ENCODE measurements around the gene AMPD1.

The AMPD1 gene

GRCh38 chr1:114696810-114697209 lies 1.5 kb upstream of the AMPD1 start:
- no peak for DNase-seq

- no peak for DNase-seq
These were observed 621 bp downstream of the AMPD1 start for GRCh38 chr1:114694540-114695310.

- DNase-seq = no peak
These were observed 2.4 kb downstream of the AMPD1 start for GRCh38 chr1:114692947-114693346.

- DNase-seq = no peak
These were observed 4.3 kb downstream of the AMPD1 start for GRCh38 chr1:114691061-114691460.

GRCh38 chr1:114690148-114690547 lies 5.2 kb downstream of the AMPD1 start:
- no peak for DNase-seq

- DNase-seq = no peak
These were observed 6.8 kb downstream of the AMPD1 start for GRCh38 chr1:114688526-114688925.

- DNase-seq = no peak
These were observed 9.5 kb downstream of the AMPD1 start for GRCh38 chr1:114685851-114686250.

- no peak for DNase-seq
These were observed 17.7 kb downstream of the AMPD1 start for GRCh38 chr1:114677691-114678090.

- no peak for DNase-seq
These were observed 19.2 kb downstream of the AMPD1 start for GRCh38 chr1:114676115-114676514.

GRCh38 chr1:114671939-114672275 lies 23.4 kb downstream of the AMPD1 start:
- no peak for DNase-seq

GRCh38 chr1:114671011-114671938 lies 24.1 kb downstream of the AMPD1 start:
- DNase-seq = no peak

GRCh38 chr1:114670083-114671010 lies 25.0 kb downstream of the AMPD1 start:
- peak; percentile 85 for DNase-seq

GRCh38 chr1:114669562-114670082 lies 25.7 kb downstream of the AMPD1 start, which contains the start of gene DENND2C:
TSS of gene DENND2C (minus strand) at chr1:114670049. CDS start at chr1:114625984, 44,065 bp downstream.
- DNase-seq = no peak

GRCh38 chr1:114668784-114669561 lies 26.4 kb downstream of the AMPD1 start:
- DNase-seq = no peak

- no peak for DNase-seq
These were observed 27.0 kb downstream of the AMPD1 start for GRCh38 chr1:114668373-114668772.

GRCh38 chr1:114666954-114667353 lies 28.4 kb downstream of the AMPD1 start:
- DNase-seq = no peak

GRCh38 chr1:114660238-114660637 lies 35.1 kb downstream of the AMPD1 start:
- DNase-seq = no peak

- no peak for DNase-seq
These were observed 43.5 kb downstream of the AMPD1 start for GRCh38 chr1:114651893-114652292.

GRCh38 chr1:114648503-114648902 lies 46.8 kb downstream of the AMPD1 start:
- DNase-seq = no peak

GRCh38 chr1:114641377-114641776 lies 54.0 kb downstream of the AMPD1 start:
- no peak for DNase-seq

- DNase-seq = no peak
These were observed 56.4 kb downstream of the AMPD1 start for GRCh38 chr1:114638910-114639309.

GRCh38 chr1:114632427-114632826 lies 62.9 kb downstream of the AMPD1 start:
- no peak for DNase-seq
